Measurements from ENCODE around the gene TFE3. TPM values are rescaled to one million over a fixed set of nuclear protein-coding genes. Genes with fewer than 3 reads are reported as not detected.

Gene TFE3
- total RNA-seq, 1 experiment from 2014 or later, result 56.8 TPM

GRCh38 chrX:49082271-49082871, 39.2 kb upstream of the TFE3 start:
- CTCF ChIA-PET, result no interaction called here
- TF ChIP-seq EZH2 (IDR thresholded peaks at IDR 0.05; ENCODE audit: borderline replicate concordance, low read depth, low read length, poor library complexity, severe bottlenecking), result no peak

GRCh38 chrX:49079489-49080428, 36.6 kb upstream of the TFE3 start, which contains the start of gene WDR45:
Gene WDR45 (minus strand): TSS chrX:49079887. CDS start chrX:49078095, 1,792 bp downstream.
- Histone ChIP-seq H3K4me1 (ENCODE audit: insufficient read depth, low read length, poor library complexity, severe bottlenecking) (no peaks in the 10 kb centered on the region), H3K4me3 (ENCODE audit: low read depth, low read length, poor library complexity, severe bottlenecking) (peak within 1 kb of the TSS; percentile 57), H3K36me3 (ENCODE audit: insufficient read depth, low read length, poor library complexity, severe bottlenecking) (peaks cover 3% of the 10 kb centered on the region), H3K27me3 (replicated peaks; ENCODE audit: insufficient read depth, low read depth, low read length, poor library complexity) (no peaks in the 10 kb centered on the region), H3K9me3 (ENCODE audit: low read depth, low read length, poor library complexity, severe bottlenecking) (no peaks in the 10 kb centered on the region), H3K27ac (ENCODE audit: low read depth, low read length, poor library complexity, severe bottlenecking) (peak within 1 kb of the TSS; percentile 79)
- TF ChIP-seq CTCF (conservative IDR thresholded peaks at IDR 0.05; ENCODE audit: low read depth, low read length) (no peak), EZH2 (IDR thresholded peaks at IDR 0.05; ENCODE audit: borderline replicate concordance, low read depth, low read length, poor library complexity, severe bottlenecking) (no peak)
- TSS peak; percentile 83 for BruUV-seq (replicated peaks)
- CTCF ChIA-PET, result interaction anchor here (0.7 kb wide), 1 partner anchor 27 kb away, joined by 5 read pairs; no protein-coding TSS in a partner anchor
- POLR2A ChIA-PET (ENCODE audit: low non-redundant PET), result no interaction called here
- peak; percentile 75 for DNase-seq (ENCODE audit: low spot score)
- intact Hi-C loops (cut with micrococcal nuclease; ENCODE audit: unreplicated experiment), result no loop called here

More at GRCh38 chrX:49082271-49082871, 39.2 kb upstream of the TFE3 start:
- no peaks in the 10 kb centered on the region for H3K9me3 ChIP-seq (ENCODE audit: low read depth, low read length, poor library complexity, severe bottlenecking)
- H3K4me3 ChIP-seq (ENCODE audit: low read depth, low read length, poor library complexity, severe bottlenecking), result no peak overlapping the region
- H3K36me3 ChIP-seq (ENCODE audit: insufficient read depth, low read length, poor library complexity, severe bottlenecking), result no peaks in the 10 kb centered on the region
- intact Hi-C loops (cut with micrococcal nuclease; ENCODE audit: unreplicated experiment), result no loop called here
- H3K27me3 ChIP-seq (replicated peaks; ENCODE audit: insufficient read depth, low read depth, low read length, poor library complexity), result no peaks in the 10 kb centered on the region
- BruUV-seq (replicated peaks), result no TSS peak
- no peak for DNase-seq (ENCODE audit: low spot score)
- no peaks in the 10 kb centered on the region for H3K4me1 ChIP-seq (ENCODE audit: insufficient read depth, low read length, poor library complexity, severe bottlenecking)
- POLR2A ChIA-PET (ENCODE audit: low non-redundant PET), result no interaction called here
- no peak overlapping the region for H3K27ac ChIP-seq (ENCODE audit: low read depth, low read length, poor library complexity, severe bottlenecking)

- intact Hi-C loops (cut with micrococcal nuclease; ENCODE audit: unreplicated experiment), result no loop called here
- Histone ChIP-seq H3K27me3 (replicated peaks; ENCODE audit: insufficient read depth, low read depth, low read length, poor library complexity) (no peaks in the 10 kb centered on the region), H3K4me3 (ENCODE audit: low read depth, low read length, poor library complexity, severe bottlenecking) (no peak overlapping the region), H3K27ac (ENCODE audit: low read depth, low read length, poor library complexity, severe bottlenecking) (no peak overlapping the region), H3K4me1 (ENCODE audit: insufficient read depth, low read length, poor library complexity, severe bottlenecking) (peaks cover 2% of the 10 kb centered on the region), H3K9me3 (ENCODE audit: low read depth, low read length, poor library complexity, severe bottlenecking) (no peaks in the 10 kb centered on the region), H3K36me3 (ENCODE audit: insufficient read depth, low read length, poor library complexity, severe bottlenecking) (peaks cover 3% of the 10 kb centered on the region)
- CTCF ChIA-PET, result no interaction called here
- TF ChIP-seq EZH2 (IDR thresholded peaks at IDR 0.05; ENCODE audit: borderline replicate concordance, low read depth, low read length, poor library complexity, severe bottlenecking) (no peak), CTCF (conservative IDR thresholded peaks at IDR 0.05; ENCODE audit: low read depth, low read length) (no peak)
- POLR2A ChIA-PET (ENCODE audit: low non-redundant PET), result no interaction called here
- DNase-seq (ENCODE audit: low spot score), result no peak
- no TSS peak for BruUV-seq (replicated peaks)
Measured at GRCh38 chrX:49077941-49078340, 34.8 kb upstream of the TFE3 start.
